PC-3 (cell line): ENCODE data around the gene SEMA3D. TPM values are rescaled to one million over a fixed set of nuclear protein-coding genes. Genes with fewer than 3 reads are reported as not detected.
A peak's percentile ranks its signal among the peaks of the same experiment; 100 is the strongest.

Experiments
- ATAC-seq: fragments of 200-7000 bp; cut with Tn5 transposase; 2 replicates; pipeline ENCODE4 v1.9.1; 2020; ENCODE audit warnings: mild to moderate bottlenecking, moderate library complexity
- BruUV-seq: library from RNA; stranded (reverse); fragments of 400-500 nt; replicated peaks from 2 replicates; lab custom pipeline; 2021; lab: Mats Ljungman, UMichigan
- CTCF ChIA-PET: fragments of 300-600 bp; sonication (Branson Sonifier 250); formaldehyde crosslinking; loops from one replicate; lab custom pipeline; 2022; ENCODE audit warnings: antibody characterized with exemption; lab: Charles Lee
- POLR2A ChIA-PET: fragments of 300-600 bp; sonication (Branson Sonifier 250); formaldehyde crosslinking; loops from one replicate; lab custom pipeline; 2022; ENCODE audit warnings: antibody characterized with exemption; ENCODE audit not compliant: unreplicated experiment; lab: Charles Lee
- DNase-seq: peaks from one replicate; pipeline ENCODE4 v3.0.0-alpha.2; 2015
- H2AFZ ChIP-seq: fragments of 300-600 bp; sonication (generic); 2 replicates; pipeline ENCODE4 v1.6.0; 2016; ENCODE audit warnings: antibody characterized with exemption, low read length
- H3F3A ChIP-seq: fragments of 300-600 bp; sonication (generic); one replicate; pipeline ENCODE4 v1.6.0; 2017; ENCODE audit warnings: antibody characterized with exemption, low read length, control low read depth, mild to moderate bottlenecking; ENCODE audit not compliant: unreplicated experiment
- H3K27ac ChIP-seq: fragments of 300-600 bp; sonication (generic); 2 replicates; pipeline ENCODE4 v1.5.1; 2016; ENCODE audit warnings: mild to moderate bottlenecking, low read length
- H3K27me3 ChIP-seq: fragments of 300-600 bp; sonication (generic); 2 replicates; pipeline ENCODE4 v1.6.1; 2016; ENCODE audit warnings: low read length, mixed read lengths
- H3K36me3 ChIP-seq: fragments of 300-600 bp; sonication (generic); 2 replicates; pipeline ENCODE4 v1.6.1; 2016; ENCODE audit warnings: low read depth, mixed run types, low read length, mixed read lengths
- H3K4me1 ChIP-seq: fragments of 300-600 bp; sonication (generic); 2 replicates; pipeline ENCODE4 v1.5.1; 2016; ENCODE audit warnings: low read length; ENCODE audit not compliant: insufficient read depth
- H3K4me2 ChIP-seq: fragments of 300-600 bp; sonication (generic); 2 replicates; pipeline ENCODE4 v1.6.0; 2016; ENCODE audit warnings: low read length
- H3K4me3 ChIP-seq: fragments of 300-600 bp; sonication (generic); 2 replicates; pipeline ENCODE4 v1.5.1; 2016; ENCODE audit warnings: mild to moderate bottlenecking, low read length, mixed read lengths
- H3K79me2 ChIP-seq: fragments of 300-600 bp; sonication (generic); 2 replicates; pipeline ENCODE4 v1.6.1; 2017; ENCODE audit warnings: low read length, mixed read lengths
- H3K9ac ChIP-seq: fragments of 300-600 bp; sonication (generic); 2 replicates; pipeline ENCODE4 v1.6.0; 2016; ENCODE audit warnings: mild to moderate bottlenecking, low read length
- H3K9me2 ChIP-seq: fragments of 300-600 bp; sonication (generic); replicated peaks from 2 replicates; pipeline ENCODE4 v1.6.1; 2016; ENCODE audit warnings: mixed run types, low read length, mixed read lengths
- H3K9me3 ChIP-seq: fragments of 300-600 bp; sonication (generic); 2 replicates; pipeline ENCODE4 v1.6.1; 2016; ENCODE audit warnings: low read length, mixed read lengths
- H4K20me1 ChIP-seq: fragments of 300-600 bp; sonication (generic); 2 replicates; pipeline ENCODE4 v1.6.1; 2016; ENCODE audit warnings: low read length, mixed read lengths
- EZH2 ChIP-seq: fragments of 300-600 bp; sonication (generic); IDR thresholded peaks from one replicate; pipeline ENCODE4 v1.6.1; 2017; ENCODE audit warnings: antibody characterized with exemption, mild to moderate bottlenecking, low read length; ENCODE audit not compliant: unreplicated experiment
- EZH2phosphoT487 ChIP-seq: fragments of 300-600 bp; sonication (generic); IDR thresholded peaks from 2 replicates; pipeline ENCODE4 v1.6.1; 2018; ENCODE audit warnings: mild to moderate bottlenecking, antibody characterized with exemption, low read length, borderline replicate concordance
- intact Hi-C: fragments of 100-400 bp; cut with micrococcal nuclease; formaldehyde crosslinking; loops from 2 replicates; pipeline ENCODE4 v1.9.0; 2023
- total RNA-seq: library from RNA; depleted of rRNA; stranded (reverse); fragments of >200 nt; gene quantifications from 2 replicates; pipeline ENCODE4 v1.2.3, GENCODE V29; 2014
- TF ChIP-seq, protein P1 (sequence below): fragments of 300-600 bp; sonication (generic); conservative IDR thresholded peaks from 2 replicates; pipeline ENCODE4 v1.5.1; 2017; ENCODE audit warnings: antibody characterized with exemption, low read depth, mild to moderate bottlenecking, low read length

SEMA3D gene
- total RNA-seq, 1 experiment from 2014 or later: 4.8 TPM

DNA sequence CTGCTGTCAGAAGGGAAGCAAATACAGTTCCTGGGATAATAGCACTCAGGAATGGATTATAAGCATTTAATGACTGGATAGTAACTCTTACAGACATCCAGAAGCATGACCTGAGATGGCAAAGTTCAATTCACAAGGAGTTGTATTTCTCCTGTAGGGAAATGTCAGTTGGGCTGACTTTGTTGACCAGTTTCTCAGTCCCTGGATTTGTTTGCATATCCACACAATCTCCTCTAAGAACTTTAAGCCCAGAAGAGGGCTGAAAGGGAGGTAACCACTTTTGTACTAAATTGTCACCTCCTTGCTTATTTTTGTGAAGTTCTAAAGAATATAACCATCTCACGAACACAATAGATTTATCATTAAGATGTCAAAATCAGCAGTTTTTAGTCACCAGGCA lies 140.3 kb downstream of the SEMA3D start:
- no TSS peak for BruUV-seq
- intact Hi-C loops: no loop called here
- ChIA-PET POLR2A (no interaction called here), CTCF (no interaction called here)
- H3K4me1 ChIP-seq: no peaks in the 10 kb centered on the region
- H3K9me2 ChIP-seq: no peaks in the 10 kb centered on the region
- no peaks in the 10 kb centered on the region for H3K27me3 ChIP-seq
- no peaks in the 10 kb centered on the region for H3K9me3 ChIP-seq
- H3K4me2 ChIP-seq: no peak overlapping the region
- H3K27ac ChIP-seq: no peak overlapping the region
- H3K36me3 ChIP-seq: no peaks in the 10 kb centered on the region
- H2AFZ ChIP-seq: no peak overlapping the region
- no peaks in the 10 kb centered on the region for H3F3A ChIP-seq
- no peaks in the 10 kb centered on the region for H4K20me1 ChIP-seq
- H3K9ac ChIP-seq: no peak overlapping the region
- H3K4me3 ChIP-seq: no peak overlapping the region
- TF ChIP-seq, protein P1, sequence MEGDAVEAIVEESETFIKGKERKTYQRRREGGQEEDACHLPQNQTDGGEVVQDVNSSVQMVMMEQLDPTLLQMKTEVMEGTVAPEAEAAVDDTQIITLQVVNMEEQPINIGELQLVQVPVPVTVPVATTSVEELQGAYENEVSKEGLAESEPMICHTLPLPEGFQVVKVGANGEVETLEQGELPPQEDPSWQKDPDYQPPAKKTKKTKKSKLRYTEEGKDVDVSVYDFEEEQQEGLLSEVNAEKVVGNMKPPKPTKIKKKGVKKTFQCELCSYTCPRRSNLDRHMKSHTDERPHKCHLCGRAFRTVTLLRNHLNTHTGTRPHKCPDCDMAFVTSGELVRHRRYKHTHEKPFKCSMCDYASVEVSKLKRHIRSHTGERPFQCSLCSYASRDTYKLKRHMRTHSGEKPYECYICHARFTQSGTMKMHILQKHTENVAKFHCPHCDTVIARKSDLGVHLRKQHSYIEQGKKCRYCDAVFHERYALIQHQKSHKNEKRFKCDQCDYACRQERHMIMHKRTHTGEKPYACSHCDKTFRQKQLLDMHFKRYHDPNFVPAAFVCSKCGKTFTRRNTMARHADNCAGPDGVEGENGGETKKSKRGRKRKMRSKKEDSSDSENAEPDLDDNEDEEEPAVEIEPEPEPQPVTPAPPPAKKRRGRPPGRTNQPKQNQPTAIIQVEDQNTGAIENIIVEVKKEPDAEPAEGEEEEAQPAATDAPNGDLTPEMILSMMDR: no peak
- TF ChIP-seq EZH2phosphoT487 (no peak), EZH2 (no peak)
- ATAC-seq: no peak
- DNase-seq: no peak
- H3K79me2 ChIP-seq: no peaks in the 10 kb centered on the region

DNA sequence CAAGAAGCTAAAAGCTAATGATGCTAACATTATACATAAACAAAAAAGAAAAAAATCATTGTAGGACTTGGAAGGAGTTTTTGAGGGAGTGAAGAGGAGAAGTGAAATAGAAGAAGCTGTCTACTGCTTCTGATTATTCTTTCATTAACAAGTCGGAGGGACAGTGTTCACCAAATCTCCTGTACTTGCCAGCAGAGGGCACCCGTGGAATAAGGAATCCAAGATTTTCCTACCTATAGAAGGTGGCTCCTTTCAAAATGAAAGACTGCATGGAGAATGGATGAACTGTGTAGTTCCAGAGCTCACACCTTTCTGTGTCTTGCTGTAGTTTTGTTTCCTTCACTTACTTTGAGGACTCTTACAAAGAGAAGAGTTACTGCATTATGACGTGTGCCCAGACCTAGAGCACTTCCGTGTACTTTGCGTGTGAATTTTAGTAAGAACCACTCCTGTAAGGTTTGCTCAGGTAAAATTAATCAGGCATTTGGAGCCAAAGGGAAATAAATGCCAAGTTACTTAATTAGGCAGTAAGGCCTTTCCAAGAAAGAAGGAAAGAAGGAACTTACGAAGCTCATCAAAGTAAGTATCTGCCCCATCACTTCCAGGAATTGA lies 145.1 kb downstream of the SEMA3D start:
- Histone ChIP-seq H4K20me1 (no peaks in the 10 kb centered on the region), H3K27ac (no peak overlapping the region), H3K9me3 (no peaks in the 10 kb centered on the region), H3K27me3 (no peaks in the 10 kb centered on the region), H3K9ac (no peak overlapping the region), H3K79me2 (no peaks in the 10 kb centered on the region), H2AFZ (peak overlapping the region; percentile 58), H3K36me3 (no peaks in the 10 kb centered on the region), H3K4me3 (no peak overlapping the region), H3K4me1 (no peaks in the 10 kb centered on the region), H3F3A (no peaks in the 10 kb centered on the region), H3K9me2 (no peaks in the 10 kb centered on the region), H3K4me2 (peak overlapping the region; percentile 14; the same call in 1 of the 2 replicates)
- POLR2A ChIA-PET: interaction anchor here (0.5 kb wide), 1 partner anchor 496 kb away, joined by 4 read pairs; no protein-coding TSS in a partner anchor
- intact Hi-C loops: loop anchor here (1.0 to 5.0 kb wide), 9 partner anchors 61 to 810 kb away; no protein-coding TSS in a partner anchor
- CTCF ChIA-PET: interaction anchor here (0.6 to 2.1 kb wide), 7 partner anchors 9 to 924 kb away, joined by 3 to 11 read pairs (median 4); no protein-coding TSS in a partner anchor
- DNase-seq (peak; percentile 87), ATAC-seq (peak; percentile 98)
- BruUV-seq: no TSS peak
- no peak for TF ChIP-seq EZH2phosphoT487
- TF ChIP-seq, protein P1: peak; percentile 89

DNA sequence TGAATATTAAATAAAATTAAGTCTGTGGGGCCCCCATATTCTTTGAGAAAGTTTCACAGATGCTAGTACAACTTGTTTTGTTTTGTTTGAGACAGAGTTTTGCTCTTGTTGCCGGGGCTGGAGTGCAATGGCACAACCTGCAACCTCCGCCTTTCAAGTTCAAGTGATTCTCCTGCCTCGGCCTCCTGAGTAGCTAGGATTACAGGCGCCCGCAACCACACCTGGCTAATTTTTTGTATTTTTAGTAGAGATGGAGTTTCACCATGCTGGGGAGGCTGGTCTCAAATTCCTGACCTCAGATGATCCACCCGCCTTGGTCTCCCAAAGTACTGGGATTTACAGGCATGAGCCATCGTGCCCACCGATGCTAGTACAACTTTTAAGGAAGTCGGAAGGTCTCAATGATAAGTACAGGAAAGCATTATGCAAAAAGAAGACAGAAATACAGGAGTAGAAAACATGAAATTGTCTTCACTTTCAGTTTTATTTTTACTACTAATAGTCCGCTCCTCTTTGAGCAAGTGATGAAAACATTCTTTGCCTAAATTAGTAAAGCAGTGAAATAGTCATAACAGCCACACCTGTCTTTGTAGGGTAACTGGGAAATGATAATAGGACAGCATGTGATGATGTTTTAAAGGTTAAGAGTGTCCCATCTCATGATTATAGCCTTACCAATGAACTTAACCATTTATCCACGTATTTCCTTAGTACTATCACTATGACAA lies 147.5 kb downstream of the SEMA3D start:
- no TSS peak for BruUV-seq
- Histone ChIP-seq H4K20me1 (no peaks in the 10 kb centered on the region), H3K9ac (no peak overlapping the region), H3K9me3 (no peaks in the 10 kb centered on the region), H3K36me3 (no peaks in the 10 kb centered on the region), H3K4me2 (no peak overlapping the region), H3K79me2 (no peaks in the 10 kb centered on the region), H3K27me3 (no peaks in the 10 kb centered on the region), H3K27ac (no peak overlapping the region), H3K9me2 (no peaks in the 10 kb centered on the region), H2AFZ (no peak overlapping the region), H3K4me1 (no peaks in the 10 kb centered on the region), H3F3A (no peaks in the 10 kb centered on the region), H3K4me3 (no peak overlapping the region)
- CTCF ChIA-PET: no interaction called here
- ATAC-seq (no peak), DNase-seq (no peak)
- intact Hi-C loops: loop anchor here (2.0 kb wide), 1 partner anchor 515 kb away; no protein-coding TSS in a partner anchor
- TF ChIP-seq EZH2phosphoT487: no peak
- TF ChIP-seq, protein P1: no peak
- TF ChIP-seq EZH2: no peak
- POLR2A ChIA-PET: no interaction called here
